IMR-90 (cell line): ENCODE data around the gene POLR2E. TPM values are rescaled to one million over a fixed set of nuclear protein-coding genes. Genes with fewer than 3 reads are reported as not detected.

Experiments
- ATAC-seq: fragments of 200-7000 bp; cut with Tn5 transposase; 2 replicates; pipeline ENCODE4 v1.9.1; 2020; ENCODE audit warnings: low read depth, mild to moderate bottlenecking, moderate library complexity
- BruUV-seq: library from RNA; stranded (reverse); fragments of 400-500 nt; replicated peaks from 2 replicates; lab custom pipeline; 2021; lab: Mats Ljungman, UMichigan
- CTCF ChIA-PET: fragments of 300-600 bp; formaldehyde crosslinking; extraction: SDS; loops from one replicate; lab custom pipeline; 2021; ENCODE audit warnings: antibody characterized with exemption; lab: Yijun Ruan, JAX
- POLR2A ChIA-PET: fragments of 300-600 bp; sonication (Branson Sonifier 250); formaldehyde crosslinking; loops from one replicate; lab custom pipeline; 2022; ENCODE audit warnings: antibody characterized with exemption; ENCODE audit not compliant: unreplicated experiment; lab: Charles Lee
- DNase-seq: peaks from one replicate; pipeline ENCODE4 v3.0.0; 2013
- H2AFZ ChIP-seq: replicated peaks from 2 replicates; pipeline ENCODE3; 2013; ENCODE audit warnings: low read length, mild to moderate bottlenecking; ENCODE audit not compliant: poor library complexity
- H2AK5ac ChIP-seq: 2 replicates; pipeline ENCODE4 v1.6.1; 2013; ENCODE audit warnings: low read depth, low read length, inconsistent platforms
- H2AK9ac ChIP-seq: replicated peaks from 2 replicates; pipeline ENCODE3; 2013; ENCODE audit warnings: mild to moderate bottlenecking, low read depth, low read length, moderate library complexity; ENCODE audit not compliant: poor library complexity
- H2BK120ac ChIP-seq: 2 replicates; pipeline ENCODE4 v1.6.1; 2013; ENCODE audit warnings: low read depth, low read length, inconsistent platforms
- H2BK15ac ChIP-seq: 3 replicates; pipeline ENCODE4 v1.6.1; 2013; ENCODE audit warnings: low read depth, low read length, inconsistent platforms
- H2BK20ac ChIP-seq: 2 replicates; pipeline ENCODE4 v1.6.1; 2013; ENCODE audit warnings: low read depth, mild to moderate bottlenecking, inconsistent platforms, low read length, moderate library complexity
- H2BK5ac ChIP-seq: 2 replicates; pipeline ENCODE4 v1.6.1; 2013; ENCODE audit warnings: mild to moderate bottlenecking, low read depth, low read length, inconsistent platforms; ENCODE audit not compliant: poor library complexity, severe bottlenecking
- H3K14ac ChIP-seq: replicated peaks from 2 replicates; pipeline ENCODE4 v1.6.1; 2013; ENCODE audit warnings: low read depth, low read length, inconsistent platforms
- H3K18ac ChIP-seq: 2 replicates; pipeline ENCODE4 v1.6.1; 2013; ENCODE audit warnings: low read depth, low read length, control low read depth
- H3K23ac ChIP-seq: 2 replicates; pipeline ENCODE4 v1.6.1; 2013; ENCODE audit warnings: low read depth, low read length, inconsistent platforms
- H3K27ac ChIP-seq: 2 replicates; pipeline ENCODE4 v1.5.1; 2013; ENCODE audit warnings: mild to moderate bottlenecking, control low read depth, low read length; ENCODE audit not compliant: insufficient read depth
- H3K27me3 ChIP-seq: 2 replicates; pipeline ENCODE4 v1.6.1; 2013; ENCODE audit warnings: low read length; ENCODE audit not compliant: control insufficient read depth, insufficient read depth
- H3K36me3 ChIP-seq: 2 replicates; pipeline ENCODE4 v1.6.1; 2013; ENCODE audit warnings: low read length, mixed read lengths; ENCODE audit not compliant: control insufficient read depth, insufficient read depth
- H3K4ac ChIP-seq: 2 replicates; pipeline ENCODE4 v1.6.1; 2013; ENCODE audit warnings: low read depth, low read length, inconsistent platforms
- H3K4me1 ChIP-seq: 2 replicates; pipeline ENCODE4 v1.6.1; 2013; ENCODE audit warnings: low read length, mixed read lengths; ENCODE audit not compliant: control insufficient read depth, insufficient read depth
- H3K4me2 ChIP-seq: 2 replicates; pipeline ENCODE4 v1.6.1; 2013; ENCODE audit warnings: low read depth, mild to moderate bottlenecking, control low read depth, low read length, moderate library complexity
- H3K4me3 ChIP-seq: 2 replicates; pipeline ENCODE4 v1.5.1; 2013; ENCODE audit warnings: low read depth, mild to moderate bottlenecking, control low read depth, low read length, moderate library complexity; ENCODE audit not compliant: insufficient read depth
- H3K56ac ChIP-seq: 2 replicates; pipeline ENCODE4 v1.6.1; 2013; ENCODE audit warnings: low read length, inconsistent platforms; ENCODE audit not compliant: insufficient read depth; ENCODE audit errors: extremely low read depth
- H3K79me1 ChIP-seq, 2 experiments: 2 replicates each; pipeline ENCODE4 v1.6.1; 2013; ENCODE audit warnings: low read length in 2 of 2, inconsistent platforms in 1 of 2, low read depth in 1 of 2
- H3K9ac ChIP-seq: 2 replicates; pipeline ENCODE4 v1.6.1; 2013; ENCODE audit warnings: low read depth, low read length, control low read depth
- H3K9me1 ChIP-seq: 2 replicates; pipeline ENCODE4 v1.6.1; 2013; ENCODE audit warnings: low read length, inconsistent platforms; ENCODE audit not compliant: insufficient read depth
- H3K9me3 ChIP-seq: 2 replicates; pipeline ENCODE4 v1.6.1; 2013; ENCODE audit warnings: low read length; ENCODE audit not compliant: control insufficient read depth, insufficient read depth
- H4K20me1 ChIP-seq: 2 replicates; pipeline ENCODE4 v1.6.1; 2013; ENCODE audit warnings: low read length, inconsistent platforms; ENCODE audit not compliant: insufficient read depth
- H4K5ac ChIP-seq: 2 replicates; pipeline ENCODE4 v1.6.1; 2013; ENCODE audit warnings: mild to moderate bottlenecking, low read depth, low read length, control low read depth
- H4K8ac ChIP-seq, 2 experiments: 2 replicates each; pipeline ENCODE4 v1.6.1; 2013; ENCODE audit warnings: low read depth in 2 of 2, low read length in 2 of 2, control low read depth in 1 of 2, inconsistent platforms in 1 of 2
- H4K91ac ChIP-seq: 2 replicates; pipeline ENCODE4 v1.6.1; 2013; ENCODE audit warnings: low read depth, low read length, inconsistent platforms; ENCODE audit not compliant: insufficient read depth
- CEBPB ChIP-seq: IDR thresholded peaks from 2 replicates; pipeline ENCODE4 v1.6.1; 2012; ENCODE audit warnings: low read depth, low read length, improper control_type of control experiment
- MAZ ChIP-seq: IDR thresholded peaks from 2 replicates; pipeline ENCODE4 v1.6.1; 2012; ENCODE audit warnings: low read depth, mild to moderate bottlenecking, low read length, improper control_type of control experiment, moderate library complexity, borderline replicate concordance
- MXI1 ChIP-seq: IDR thresholded peaks from 2 replicates; pipeline ENCODE4 v1.6.1; 2012; ENCODE audit warnings: low read depth, mild to moderate bottlenecking, low read length, moderate library complexity, borderline replicate concordance
- NFE2L2 ChIP-seq: fragments of 150-350 bp; IDR thresholded peaks from 2 replicates; pipeline ENCODE4 v1.6.1; 2016; ENCODE audit warnings: low read depth, mild to moderate bottlenecking, low read length
- POLR2A ChIP-seq: IDR thresholded peaks from 2 replicates; pipeline ENCODE4 v1.6.1; 2012; ENCODE audit warnings: mild to moderate bottlenecking, low read depth, low read length
- RAD21 ChIP-seq: IDR thresholded peaks from 2 replicates; pipeline ENCODE4 v1.6.1; 2012; ENCODE audit warnings: low read length, improper control_type of control experiment
- RCOR1 ChIP-seq: IDR thresholded peaks from 2 replicates; pipeline ENCODE4 v1.6.1; 2012; ENCODE audit warnings: mild to moderate bottlenecking, low read length, improper control_type of control experiment; ENCODE audit not compliant: insufficient replicate concordance
- SMC3 ChIP-seq: fragments of 150-350 bp; IDR thresholded peaks from 2 replicates; pipeline ENCODE4 v1.6.1; 2016; ENCODE audit warnings: low read depth, mild to moderate bottlenecking, antibody characterized with exemption, low read length, moderate library complexity
- WGBS, 2 experiments: methylation state at CpG; one replicate each; pipeline versions ENCODE4 v1.1.5 to v1.1.7; 2013; ENCODE audit warnings: missing lambda C conversion rate in 2 of 2; ENCODE audit not compliant: insufficient read length in 1 of 2; ENCODE audit errors: extremely low coverage in 2 of 2; 5-methylcytosine and 5-hydroxymethylcytosine counted together
- dilution Hi-C: fragments of 300-500 bp; cut with HindIII; formaldehyde crosslinking; loops from one replicate; pipeline ENCODE4 v1.14.3; 2018; ENCODE audit warnings: low sequenced_read_pairs; ENCODE audit not compliant: unreplicated experiment
- in situ Hi-C: fragments of 300-500 bp; cut with MboI; formaldehyde crosslinking; loops from 3 replicates; pipeline ENCODE4 v1.14.3; 2019; ENCODE audit warnings: low sequenced_read_pairs, inconsistent platforms, mixed read lengths
- intact Hi-C: fragments of 100-400 bp; cut with micrococcal nuclease; formaldehyde crosslinking; loops from 2 replicates; pipeline ENCODE4 v1.10.0; 2022
- polyA plus RNA-seq, 3 experiments: library from polyadenylated mRNA; depleted of rRNA; stranded (reverse); fragments of >200 nt; gene quantifications; 2 replicates each; pipeline ENCODE4 v1.2.3, GENCODE V29; 2012; ENCODE audit warnings: low replicate concordance in 1 of 3
- total RNA-seq: library from RNA; depleted of rRNA; stranded (reverse); fragments of >200 nt; gene quantifications from 2 replicates; pipeline ENCODE4 v1.2.3, GENCODE V29; 2012
- TF ChIP-seq, protein P1 (sequence below): fragments of 150-350 bp; IDR thresholded peaks from 2 replicates; pipeline ENCODE4 v1.6.1; 2017; ENCODE audit warnings: mild to moderate bottlenecking, antibody characterized with exemption, low read length, low read depth
- TF ChIP-seq, protein P2 (sequence below): conservative IDR thresholded peaks from 2 replicates; pipeline ENCODE4 v1.5.1; 2012; ENCODE audit warnings: mild to moderate bottlenecking, low read depth, low read length, improper control_type of control experiment

Gene POLR2E
- total and polyA plus RNA-seq, 2 of the 4 experiments (the other 2 are of a cell fraction), result 294 to 391 TPM

DNA sequence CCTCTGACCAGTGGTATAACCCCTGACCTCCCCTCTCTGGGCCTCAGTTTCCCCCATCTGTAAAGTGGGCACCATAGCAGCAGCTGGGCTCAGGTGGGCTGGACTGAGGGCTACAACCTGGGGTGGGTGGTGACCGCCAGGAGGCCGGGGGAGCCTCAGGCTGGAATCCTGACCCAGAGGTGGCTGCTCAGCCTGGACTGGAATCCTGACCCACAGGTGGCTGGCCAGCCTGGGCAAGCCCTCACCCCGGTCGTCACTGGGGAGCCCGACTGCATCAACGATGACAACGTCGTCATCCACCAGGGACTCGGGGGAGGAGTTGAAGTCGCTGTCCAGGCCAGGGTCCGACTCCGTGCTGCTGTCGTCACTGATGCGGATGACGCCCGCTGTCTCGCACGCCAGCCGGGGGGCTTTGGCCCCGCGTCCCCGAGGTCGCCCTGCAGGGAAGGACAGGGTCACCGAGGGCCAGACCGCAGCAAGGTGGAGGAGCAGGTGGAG is 18.9 kb upstream of the POLR2E start (continued):
- TF ChIP-seq MAZ, result no peak

DNA sequence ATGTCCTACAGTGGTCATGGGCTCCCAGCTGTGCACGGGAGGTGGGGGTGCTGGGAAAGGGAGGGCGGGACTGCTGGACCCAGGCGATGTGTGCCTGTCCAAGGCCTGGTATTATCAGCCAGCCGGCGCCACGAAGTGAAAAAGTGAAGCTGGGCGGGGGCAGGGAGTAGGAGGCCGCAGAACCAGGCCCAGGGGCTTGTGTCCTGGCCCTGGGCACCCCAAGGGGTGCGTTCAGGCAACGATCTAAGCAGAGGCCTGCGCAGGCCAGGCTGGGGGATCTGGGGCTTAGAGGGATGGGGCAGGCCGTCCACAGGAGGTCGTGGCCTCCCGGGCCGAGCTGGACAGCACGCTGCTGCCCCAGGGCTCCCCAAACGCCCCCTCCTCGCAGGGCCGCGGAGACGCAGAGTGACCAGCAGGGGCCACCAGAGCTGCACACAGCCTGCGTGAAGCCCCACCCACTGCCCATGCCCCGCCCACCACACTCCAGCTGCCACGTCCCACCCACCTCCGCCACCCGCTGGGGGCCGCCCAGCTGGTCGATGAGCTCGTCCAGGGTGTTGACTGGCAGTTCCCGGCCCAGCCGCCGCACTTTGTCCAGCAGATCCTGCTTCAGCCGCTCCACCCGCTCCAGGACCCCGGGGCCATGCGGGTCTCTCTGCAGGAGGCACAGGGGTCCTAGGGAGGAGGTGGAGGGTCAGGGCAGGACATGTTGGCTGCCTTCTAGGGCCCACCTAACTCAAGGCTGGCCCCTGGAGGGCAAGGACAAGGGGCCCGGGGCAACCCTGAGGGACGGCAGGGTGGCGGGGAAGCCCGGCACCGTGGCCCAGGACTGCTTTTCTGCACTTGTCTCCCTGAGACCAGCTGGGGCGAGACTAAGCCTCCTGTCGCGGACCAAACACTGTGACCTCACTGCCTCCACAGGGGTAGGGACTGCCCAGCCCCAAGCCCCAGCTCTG is 18.1 kb upstream of the POLR2E start:
- Histone ChIP-seq H3K56ac (no peak overlapping the region), H3K14ac (peak overlapping the region; percentile 58), H3K4ac (peak overlapping the region; percentile 86), H3K23ac (no peak overlapping the region), H2AK5ac (peak overlapping the region; percentile 90), H4K20me1 (peaks cover 25% of the 10 kb centered on the region), H3K27me3 (no peaks in the 10 kb centered on the region), H3K9ac (peak overlapping the region; percentile 35; the same call in 1 of the 2 replicates), H2BK120ac (0 out of 2 replicates have a peak overlapping the region, but pooled peaks have one; percentile 29), H4K5ac (peak overlapping the region; percentile 62), H2AFZ (peak overlapping the region; percentile 67), H3K4me2 (peak overlapping the region; percentile 30; the same call in 1 of the 2 replicates), H3K27ac (peak overlapping the region; percentile 74), H4K8ac (peak overlapping the region in 1 of 2 experiments; percentile 72; a peak in 3 of 4 replicates), H3K9me1 (no peaks in the 10 kb centered on the region), H4K91ac (no peak overlapping the region; the same call in 1 of the 2 replicates), H3K9me3 (no peaks in the 10 kb centered on the region), H3K79me1 (peaks cover 11 to 22% of the 10 kb centered on the region in 2 experiments), H2BK15ac (no peak overlapping the region), H3K18ac (no peak overlapping the region), H2BK20ac (peak overlapping the region; percentile 37), H2BK5ac (peak overlapping the region; percentile 85), H3K4me1 (peaks cover 11% of the 10 kb centered on the region), H2AK9ac (peak overlapping the region; percentile 97), H3K36me3 (peaks cover 78% of the 10 kb centered on the region), H3K4me3 (no peak overlapping the region)
- BruUV-seq, result no TSS peak
- dilution Hi-C loops (no loop called here), in situ Hi-C loops (no loop called here), intact Hi-C loops (loop anchor here (2.0 to 5.0 kb wide), 2 partner anchors 63 to 79 kb away; no protein-coding TSS in a partner anchor)
- ChIA-PET POLR2A (interaction anchor here (0.5 kb wide), 1 partner anchor 14 kb away, joined by 6 read pairs; no protein-coding TSS in a partner anchor), CTCF (interaction anchor here (0.6 to 1.5 kb wide), 15 partner anchors 9 to 162 kb away, joined by 3 to 12 read pairs (median 4); partner anchors contain the start of genes CBARP, FAM174C and SBNO2)
- DNase-seq (peak; percentile 94), ATAC-seq (peak; percentile 93)
- 31% methylated on average over 19 of the region's 44 CpGs; no CpG with 5 or more reads in 1 of the 2 experiments for WGBS, 2 experiments
- TF ChIP-seq MXI1, result 0 out of 2 replicates have a peak, but pooled peaks have one; percentile 12
- peak; percentile 73 for TF ChIP-seq SMC3
- peak; percentile 93 for TF ChIP-seq MAZ
- TF ChIP-seq, protein P1, sequence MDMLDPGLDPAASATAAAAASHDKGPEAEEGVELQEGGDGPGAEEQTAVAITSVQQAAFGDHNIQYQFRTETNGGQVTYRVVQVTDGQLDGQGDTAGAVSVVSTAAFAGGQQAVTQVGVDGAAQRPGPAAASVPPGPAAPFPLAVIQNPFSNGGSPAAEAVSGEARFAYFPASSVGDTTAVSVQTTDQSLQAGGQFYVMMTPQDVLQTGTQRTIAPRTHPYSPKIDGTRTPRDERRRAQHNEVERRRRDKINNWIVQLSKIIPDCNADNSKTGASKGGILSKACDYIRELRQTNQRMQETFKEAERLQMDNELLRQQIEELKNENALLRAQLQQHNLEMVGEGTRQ, result no peak
- TF ChIP-seq RCOR1, result no peak
- TF ChIP-seq CEBPB, result no peak
- TF ChIP-seq, protein P2, sequence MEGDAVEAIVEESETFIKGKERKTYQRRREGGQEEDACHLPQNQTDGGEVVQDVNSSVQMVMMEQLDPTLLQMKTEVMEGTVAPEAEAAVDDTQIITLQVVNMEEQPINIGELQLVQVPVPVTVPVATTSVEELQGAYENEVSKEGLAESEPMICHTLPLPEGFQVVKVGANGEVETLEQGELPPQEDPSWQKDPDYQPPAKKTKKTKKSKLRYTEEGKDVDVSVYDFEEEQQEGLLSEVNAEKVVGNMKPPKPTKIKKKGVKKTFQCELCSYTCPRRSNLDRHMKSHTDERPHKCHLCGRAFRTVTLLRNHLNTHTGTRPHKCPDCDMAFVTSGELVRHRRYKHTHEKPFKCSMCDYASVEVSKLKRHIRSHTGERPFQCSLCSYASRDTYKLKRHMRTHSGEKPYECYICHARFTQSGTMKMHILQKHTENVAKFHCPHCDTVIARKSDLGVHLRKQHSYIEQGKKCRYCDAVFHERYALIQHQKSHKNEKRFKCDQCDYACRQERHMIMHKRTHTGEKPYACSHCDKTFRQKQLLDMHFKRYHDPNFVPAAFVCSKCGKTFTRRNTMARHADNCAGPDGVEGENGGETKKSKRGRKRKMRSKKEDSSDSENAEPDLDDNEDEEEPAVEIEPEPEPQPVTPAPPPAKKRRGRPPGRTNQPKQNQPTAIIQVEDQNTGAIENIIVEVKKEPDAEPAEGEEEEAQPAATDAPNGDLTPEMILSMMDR, result peak; percentile 82
- TF ChIP-seq NFE2L2, result no peak
- TF ChIP-seq RAD21, result peak; percentile 76
- no peak for TF ChIP-seq POLR2A
